K562 (cell line): ENCODE results near the gene ERF. TPM values are rescaled to one million over a fixed set of nuclear protein-coding genes. Genes with fewer than 3 reads are reported as not detected.

ENCODE experiments used
- ATAC-seq: fragments of 200-7000 bp; cut with Tn5 transposase; 3 replicates; pipeline ENCODE4 v1.9.1; 2020; ENCODE audit warnings: moderate library complexity
- BruUV-seq: library from RNA; stranded (reverse); fragments of 400-500 nt; replicated peaks from 2 replicates; lab custom pipeline; 2021; lab: Mats Ljungman, UMichigan
- CTCF ChIA-PET: fragments of 300-600 bp; formaldehyde crosslinking; extraction: SDS; loops from one replicate; lab custom pipeline; 2021; ENCODE audit warnings: low intra/inter-chr PET ratio; lab: Yijun Ruan, JAX
- POLR2A ChIA-PET: fragments of 300-600, 350-650 bp; sonication (Branson Sonifier 250); formaldehyde crosslinking; extraction: SDS; loops from one replicate; lab custom pipeline; 2021; ENCODE audit warnings: antibody characterized with exemption, inconsistent platforms; lab: Yijun Ruan, JAX
- DNase-seq, 4 experiments: peaks; one replicate each; pipeline versions ENCODE4 v3.0.0 to v3.0.0-alpha.2; 2011 to 2018; ENCODE audit warnings: low spot score in 3 of 4, mixed read lengths in 3 of 4; ENCODE audit errors: extremely low read depth in 1 of 4
- FAIRE-seq: peaks from 2 replicates; lab custom pipeline; 2011; peaks lifted over from hg19 to GRCh38; lab: Jason Lieb, UNC
- H2AFZ ChIP-seq: 2 replicates; pipeline ENCODE4 v1.6.0; 2011; ENCODE audit warnings: low read depth, low read length, control low read depth, inconsistent platforms
- H3K27ac ChIP-seq: fragments of 200-600 bp; 3 replicates; pipeline ENCODE4 v1.8.0; 2011; ENCODE audit warnings: low read depth, mild to moderate bottlenecking, control low read depth, inconsistent platforms, low read length, moderate library complexity, mixed read lengths; ENCODE audit errors: extremely low read depth
- H3K27me3 ChIP-seq, 2 experiments: fragments of 300-600 bp in 1 of 2; 2 replicates in 1 of 2; 3 replicates in 1 of 2; pipeline versions ENCODE4 v1.6.0 to v1.8.0; 2011; ENCODE audit warnings: inconsistent platforms in 2 of 2, low read length in 2 of 2, mild to moderate bottlenecking in 1 of 2, mixed read lengths in 1 of 2, moderate library complexity in 1 of 2; ENCODE audit not compliant: control insufficient read depth in 2 of 2, insufficient read depth in 2 of 2
- H3K36me3 ChIP-seq: fragments of 300-600 bp; 3 replicates; pipeline ENCODE4 v1.8.0; 2011; ENCODE audit warnings: mild to moderate bottlenecking, low read length, inconsistent platforms; ENCODE audit not compliant: control insufficient read depth, insufficient read depth
- H3K4me1 ChIP-seq, 2 experiments: fragments of 200-600 bp in 1 of 2; replicated peaks in 1 of 2; 2 replicates in 1 of 2; 3 replicates in 1 of 2; pipeline versions ENCODE4 v1.5.1 to v1.8.0; 2011; ENCODE audit warnings: inconsistent platforms in 2 of 2, low read length in 2 of 2, mild to moderate bottlenecking in 1 of 2, mixed read lengths in 1 of 2, moderate library complexity in 1 of 2; ENCODE audit not compliant: control insufficient read depth in 2 of 2, insufficient read depth in 2 of 2
- H3K4me2 ChIP-seq: 2 replicates; pipeline ENCODE4 v1.6.1; 2011; ENCODE audit warnings: low read length, control low read depth, inconsistent platforms, mixed read lengths; ENCODE audit not compliant: insufficient read depth
- H3K4me3 ChIP-seq: fragments of 200-600 bp; sonication (generic), shearing (Covaris generic); 2 replicates; pipeline ENCODE4 v1.5.1; 2016; ENCODE audit warnings: control low read depth, inconsistent platforms
- H3K79me2 ChIP-seq: fragments of 200-600 bp; 3 replicates; pipeline ENCODE4 v1.8.0; 2011; ENCODE audit warnings: low read length, inconsistent platforms; ENCODE audit not compliant: control insufficient read depth, insufficient read depth
- H3K9ac ChIP-seq, 2 experiments: 2 replicates each; pipeline versions ENCODE4 v1.6.0 to v1.6.1; 2011; ENCODE audit warnings: low read depth in 2 of 2, low read length in 2 of 2, control low read depth in 1 of 2, inconsistent platforms in 1 of 2, mild to moderate bottlenecking in 1 of 2, mixed read lengths in 1 of 2; ENCODE audit not compliant: insufficient read depth in 1 of 2
- H3K9me1 ChIP-seq: one replicate; pipeline ENCODE4 v1.6.0; 2011; ENCODE audit warnings: inconsistent platforms, mild to moderate bottlenecking, low read length, moderate library complexity; ENCODE audit not compliant: control insufficient read depth, insufficient read depth
- H3K9me3 ChIP-seq: replicated peaks from 2 replicates; pipeline ENCODE4 v1.5.1; 2011; ENCODE audit warnings: low read depth, low read length, inconsistent platforms; ENCODE audit not compliant: control insufficient read depth, insufficient read depth
- H4K20me1 ChIP-seq: replicated peaks from 2 replicates; pipeline ENCODE4 v1.6.1; 2011; ENCODE audit warnings: low read length, inconsistent platforms, mixed read lengths; ENCODE audit not compliant: control insufficient read depth, insufficient read depth
- CXXC5 ChIP-seq: fragments of 250-450 bp; sonication (Bioruptor Pico); IDR thresholded peaks from 2 replicates; pipeline ENCODE4 v1.8.0; 2022; ENCODE audit warnings: inconsistent platforms, mild to moderate bottlenecking, moderate library complexity
- DPF2 ChIP-seq: fragments of 450-650 bp; IDR thresholded peaks from 2 replicates; pipeline ENCODE4 v1.6.1; 2016
- ERF ChIP-seq: fragments of 450-650 bp; formaldehyde crosslinking; IDR thresholded peaks from 2 replicates; pipeline ENCODE4 v1.4.0; 2020; ENCODE audit warnings: mild to moderate bottlenecking, mixed read lengths
- ETV1 ChIP-seq: fragments of 450-650 bp; conservative IDR thresholded peaks from 2 replicates; pipeline ENCODE4 v1.6.1; 2016; ENCODE audit warnings: missing genetic modification characterization, control low read depth, low read depth, missing compliant biosample characterization
- GABPA ChIP-seq: fragments of 200-800 bp; sonication (Bioruptor generic); conservative IDR thresholded peaks from 2 replicates; pipeline ENCODE4 v1.6.1; 2016; ENCODE audit warnings: low read depth, missing genetic modification characterization, missing compliant biosample characterization
- GABPB1 ChIP-seq: sonication (generic); formaldehyde crosslinking; IDR thresholded peaks from 2 replicates; pipeline ENCODE4 v1.8.0; 2022; ENCODE audit warnings: mild to moderate bottlenecking, missing genetic modification reagents
- NRF1 ChIP-seq, 2 experiments: fragments of 450-650 bp; IDR thresholded peaks in 1 of 2; conservative IDR thresholded peaks in 1 of 2; 2 replicates each; pipeline ENCODE4 v1.6.1; 2014; ENCODE audit warnings: mild to moderate bottlenecking in 2 of 2
- OTX1 ChIP-seq: fragments of 450-650 bp; formaldehyde crosslinking; IDR thresholded peaks from 2 replicates; pipeline ENCODE4 v1.4.0; 2022; ENCODE audit warnings: mild to moderate bottlenecking
- SMARCE1 ChIP-seq: fragments of 450-650 bp; IDR thresholded peaks from 2 replicates; pipeline ENCODE4 v1.7.1; 2016; ENCODE audit warnings: mild to moderate bottlenecking
- USF1 ChIP-seq: sonication (generic); formaldehyde crosslinking; IDR thresholded peaks from 2 replicates; pipeline ENCODE4 v1.9.0; 2022; ENCODE audit warnings: mild to moderate bottlenecking, missing genetic modification reagents
- ZBED1 ChIP-seq: IDR thresholded peaks from 2 replicates; pipeline ENCODE4 v1.6.1; 2014
- ZBTB17 ChIP-seq: fragments of 450-650 bp; formaldehyde crosslinking; IDR thresholded peaks from 2 replicates; pipeline ENCODE4 v1.4.0; 2020; ENCODE audit warnings: mild to moderate bottlenecking
- ZBTB7A ChIP-seq: IDR thresholded peaks from 2 replicates; pipeline ENCODE4 v1.6.1; 2011; ENCODE audit warnings: low read depth, mild to moderate bottlenecking, low read length, moderate library complexity, borderline replicate concordance; ENCODE audit not compliant: control insufficient read depth
- ZKSCAN8 ChIP-seq: fragments of 200-800 bp; sonication (Bioruptor generic); IDR thresholded peaks from 2 replicates; pipeline ENCODE4 v1.6.1; 2016; ENCODE audit warnings: missing genetic modification characterization, missing compliant biosample characterization
- ZNF175 ChIP-seq: fragments of 200-800 bp; sonication (Bioruptor generic); IDR thresholded peaks from 2 replicates; pipeline ENCODE4 v1.6.1; 2016; ENCODE audit warnings: low read depth, mild to moderate bottlenecking, missing genetic modification characterization, missing compliant biosample characterization
- ZNF263 ChIP-seq: sonication (generic); formaldehyde crosslinking; IDR thresholded peaks from 2 replicates; pipeline ENCODE4 v1.8.0; 2022; ENCODE audit warnings: mild to moderate bottlenecking, missing genetic modification reagents, borderline replicate concordance
- ZNF311 ChIP-seq: fragments of 250-450 bp; sonication (Bioruptor Pico); IDR thresholded peaks from 2 replicates; pipeline ENCODE4 v1.4.0; 2020; ENCODE audit warnings: mild to moderate bottlenecking, moderate library complexity
- ZNF449 ChIP-seq: fragments of 250-450 bp; sonication (Bioruptor Pico); IDR thresholded peaks from 2 replicates; pipeline ENCODE4 v1.8.0; 2022; ENCODE audit warnings: moderate library complexity, mild to moderate bottlenecking, inconsistent platforms
- ZNF583 ChIP-seq: fragments of 250-450 bp; sonication (Bioruptor Pico); IDR thresholded peaks from 2 replicates; pipeline ENCODE4 v1.4.0; 2020
- ZNF785 ChIP-seq: fragments of 250-450 bp; sonication (Bioruptor Pico); IDR thresholded peaks from 2 replicates; pipeline ENCODE4 v1.4.0; 2020; ENCODE audit warnings: mild to moderate bottlenecking
- WGBS: fragments of 100-300 bp; shearing (Covaris generic); methylation state at CpG from one replicate; pipeline ENCODE4 v1.1.6; 2016; ENCODE audit warnings: low coverage, mixed read lengths; ENCODE audit not compliant: insufficient coverage; ENCODE audit errors: missing lambda C conversion rate; 5-methylcytosine and 5-hydroxymethylcytosine counted together
- in situ Hi-C: fragments of 300-500 bp; cut with MboI; formaldehyde crosslinking; loops from 4 replicates; pipeline ENCODE4 v1.15.0; 2018; ENCODE audit warnings: inconsistent platforms, mixed read lengths
- intact Hi-C: fragments of 100-400 bp; cut with micrococcal nuclease; formaldehyde crosslinking; loops from 2 replicates; pipeline ENCODE4 v1.14.2; 2022
- polyA plus RNA-seq, 8 experiments: library from polyadenylated mRNA; depleted of rRNA in 4 of 8; stranded (reverse) in 5 of 8; unstranded in 3 of 8; fragments of >200 nt; fragmentation: Nextera tagmentation in 2 of 8; fragmentation: Illumina TruSeq in 1 of 8; extraction: Ambion mirVana in 2 of 8; extraction: Trizol in 1 of 8; gene quantifications; 2 replicates each; pipeline versions ENCODE4 v1.2.1 to v1.2.3, GENCODE V29; 2011 to 2014; ENCODE audit warnings: inconsistent platforms in 1 of 8, missing spikeins in 1 of 8
- total RNA-seq, 7 experiments: library from RNA; depleted of rRNA in 6 of 7; stranded (reverse); fragments of >200 nt in 6 of 7; fragmentation: Illumina TruSeq in 2 of 7; extraction: Trizol in 2 of 7; gene quantifications; 2 replicates each; pipeline versions ENCODE4 v1.2.1 to v1.2.3, GENCODE V29; 2011 to 2021; ENCODE audit warnings: low replicate concordance in 1 of 7
- TF ChIP-seq, protein P1 (sequence below): fragments of 450-650 bp; formaldehyde crosslinking; conservative IDR thresholded peaks from 2 replicates; pipeline ENCODE4 v1.4.0; 2022; ENCODE audit warnings: mild to moderate bottlenecking, missing genetic modification characterization

Gene ERF
- total and polyA plus RNA-seq, 9 of the 15 experiments (the other 6 are each of a cell fraction or from before 2014, with no cell fraction given), result 0.03 to 75.4 (median 27.0) TPM

DNA sequence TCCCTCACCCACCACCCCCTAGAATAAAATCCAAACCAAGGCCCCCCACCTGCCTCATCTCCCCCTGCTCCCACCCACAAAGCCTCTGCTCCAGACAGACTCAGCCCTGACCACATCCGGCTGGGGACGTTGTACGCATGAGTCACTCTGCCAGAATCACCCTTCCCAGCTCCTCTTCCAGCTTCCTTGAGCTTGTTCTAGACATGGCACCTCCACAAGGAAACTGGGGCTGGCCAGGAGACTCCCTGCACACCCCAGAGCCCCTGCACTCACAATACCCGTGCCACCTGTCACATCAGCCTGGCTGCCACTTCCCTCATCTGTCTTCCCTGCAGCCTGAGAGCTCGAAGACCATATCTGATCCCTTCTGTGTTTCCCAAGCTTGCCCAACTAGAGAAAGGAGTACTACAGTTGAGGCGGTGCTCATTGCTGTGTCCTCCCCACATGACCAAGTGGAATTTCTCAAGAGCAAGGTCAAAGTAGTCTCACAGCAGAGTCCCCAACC lies 47.1 kb downstream of the ERF start:
- Histone ChIP-seq H3K36me3 (peaks cover 94% of the 10 kb centered on the region), H3K27ac (peak overlapping the region; percentile 80), H3K9me3 (no peaks in the 10 kb centered on the region), H3K4me2 (peak overlapping the region; percentile 60), H3K27me3 (no peaks in the 10 kb centered on the region), H3K79me2 (peaks cover 79% of the 10 kb centered on the region), H2AFZ (no peak overlapping the region), H3K9me1 (no peaks in the 10 kb centered on the region), H3K4me3 (no peak overlapping the region), H3K4me1 (peaks cover 24 to 27% of the 10 kb centered on the region in 2 experiments), H4K20me1 (no peaks in the 10 kb centered on the region; the same call in 1 of the 2 replicates), H3K9ac (peak overlapping the region; percentile 30 to 34; a peak in 3 of 4 replicates)
- ChIA-PET POLR2A (interaction anchor here (0.7 to 1.5 kb wide), 4 partner anchors 8 to 129 kb away, joined by 3 to 6 read pairs (median 3); no protein-coding TSS in a partner anchor), CTCF (no interaction called here)
- BruUV-seq, result no TSS peak
- ATAC-seq, result peak; percentile 85
- DNase-seq, result peak; percentile 43 to 75 (median 58)
- intact Hi-C loops (no loop called here), in situ Hi-C loops (no loop called here)
- 25% methylated on average over 5 of the region's 6 CpGs for WGBS
- peak; percentile 87 for FAIRE-seq
- TF ChIP-seq USF1 (CRISPR knock-in tag) (0 out of 2 replicates have a peak, but pooled peaks have one; percentile 44), GABPA (tag) (peak; percentile 76), ZBED1 (no peak), ZNF583 (no peak), DPF2 (peak; percentile 80), ZNF263 (CRISPR knock-in tag) (peak; percentile 65; the same call in 1 of the 2 replicates), CXXC5 (CRISPR knock-in tag) (peak; percentile 57), OTX1 (CRISPR knock-in tag) (peak; percentile 42; the same call in 1 of the 2 replicates), ZNF785 (no peak), ERF (CRISPR knock-in tag) (no peak), ZNF175 (peak; percentile 92), ZBTB17 (CRISPR knock-in tag) (0 out of 2 replicates have a peak, but pooled peaks have one; percentile 40), NRF1 (conservative IDR thresholded peaks at IDR 0.05 in 1 of 2, IDR thresholded peaks at IDR 0.05 in 1 of 2) (peak; percentile 36 to 38; a peak in 2 of 4 replicates), SMARCE1 (peak; percentile 71), ETV1 (tag) (peak; percentile 70), ZBTB7A (peak; percentile 81), ZNF311 (CRISPR knock-in tag) (peak; percentile 18; the same call in 1 of the 2 replicates), ZNF449 (CRISPR knock-in tag) (no peak), ZKSCAN8 (CRISPR knock-in tag) (peak; percentile 56; the same call in 1 of the 2 replicates), GABPB1 (CRISPR knock-in tag) (peak; percentile 60; the same call in 1 of the 2 replicates)
- TF ChIP-seq, protein P1, sequence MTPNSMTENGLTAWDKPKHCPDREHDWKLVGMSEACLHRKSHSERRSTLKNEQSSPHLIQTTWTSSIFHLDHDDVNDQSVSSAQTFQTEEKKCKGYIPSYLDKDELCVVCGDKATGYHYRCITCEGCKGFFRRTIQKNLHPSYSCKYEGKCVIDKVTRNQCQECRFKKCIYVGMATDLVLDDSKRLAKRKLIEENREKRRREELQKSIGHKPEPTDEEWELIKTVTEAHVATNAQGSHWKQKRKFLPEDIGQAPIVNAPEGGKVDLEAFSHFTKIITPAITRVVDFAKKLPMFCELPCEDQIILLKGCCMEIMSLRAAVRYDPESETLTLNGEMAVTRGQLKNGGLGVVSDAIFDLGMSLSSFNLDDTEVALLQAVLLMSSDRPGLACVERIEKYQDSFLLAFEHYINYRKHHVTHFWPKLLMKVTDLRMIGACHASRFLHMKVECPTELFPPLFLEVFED, result 0 out of 2 replicates have a peak, but pooled peaks have one; percentile 54
